GM12878 (cell line): Measurements from ENCODE around the gene PGC. TPM values are rescaled to one million over a fixed set of nuclear protein-coding genes. Genes with fewer than 3 reads are reported as not detected.

ENCODE experiments used
- BCL11A ChIP-seq: IDR thresholded peaks from 2 replicates; pipeline ENCODE4 v1.6.1; 2011; ENCODE audit warnings: low read depth, low read length
- CEBPB ChIP-seq, 2 experiments: fragments of 150-350 bp in 1 of 2; IDR thresholded peaks; 2 replicates each; pipeline ENCODE4 v1.6.1; 2012 to 2014; ENCODE audit warnings: low read depth in 2 of 2, low read length in 2 of 2, borderline replicate concordance in 1 of 2, inconsistent platforms in 1 of 2
- CHD4 ChIP-seq: fragments of 200-600 bp; sonication (generic); IDR thresholded peaks from 2 replicates; pipeline ENCODE4 v1.6.1; 2016; ENCODE audit warnings: mild to moderate bottlenecking
- EED ChIP-seq: sonication (generic); IDR thresholded peaks from 2 replicates; pipeline ENCODE4 v1.6.1; 2016; ENCODE audit warnings: antibody characterized with exemption, low read depth
- ETV6 ChIP-seq, 2 experiments: fragments of 450-650 bp in 1 of 2; IDR thresholded peaks in 1 of 2; conservative IDR thresholded peaks in 1 of 2; 2 replicates each; pipeline ENCODE4 v1.6.1; 2014; ENCODE audit warnings: antibody characterized with exemption in 1 of 2, borderline replicate concordance in 1 of 2, low read depth in 1 of 2, mild to moderate bottlenecking in 1 of 2, moderate library complexity in 1 of 2
- HDAC6 ChIP-seq: fragments of 200-600 bp; sonication (generic); IDR thresholded peaks from one replicate; pipeline ENCODE4 v1.8.0; 2017; ENCODE audit warnings: antibody characterized with exemption; ENCODE audit not compliant: unreplicated experiment
- IRF4 ChIP-seq: IDR thresholded peaks from 2 replicates; pipeline ENCODE4 v1.6.1; 2011; ENCODE audit warnings: low read depth, low read length
- KLF5 ChIP-seq: fragments of 450-650 bp; IDR thresholded peaks from 2 replicates; pipeline ENCODE4 v1.6.1; 2014; ENCODE audit warnings: mild to moderate bottlenecking; ENCODE audit not compliant: partially characterized antibody
- MXI1 ChIP-seq: fragments of 150-350 bp; IDR thresholded peaks from 2 replicates; pipeline ENCODE4 v1.6.1; 2011; ENCODE audit warnings: low read depth, mild to moderate bottlenecking, inconsistent platforms, low read length, improper control_type of control experiment
- MYC ChIP-seq: IDR thresholded peaks from 2 replicates; pipeline ENCODE4 v1.6.1; 2011; ENCODE audit warnings: mild to moderate bottlenecking, low read length, moderate library complexity, inconsistent platforms; ENCODE audit not compliant: insufficient read depth, insufficient replicate concordance, insufficient read length, severe bottlenecking
- STAT1 ChIP-seq: fragments of 450-650 bp; conservative IDR thresholded peaks from 2 replicates; pipeline ENCODE4 v1.6.1; 2014; ENCODE audit warnings: antibody characterized with exemption, mild to moderate bottlenecking
- WRNIP1 ChIP-seq: IDR thresholded peaks from 2 replicates; pipeline ENCODE4 v1.6.1; 2011; ENCODE audit warnings: low read depth, low read length, improper control_type of control experiment, borderline replicate concordance
- YBX1 ChIP-seq: fragments of 450-650 bp; IDR thresholded peaks from 2 replicates; pipeline ENCODE4 v1.6.1; 2016; ENCODE audit warnings: antibody characterized with exemption
- ZNF207 ChIP-seq: fragments of 450-650 bp; IDR thresholded peaks from 2 replicates; pipeline ENCODE4 v1.6.1; 2014; ENCODE audit warnings: antibody characterized with exemption, mild to moderate bottlenecking, borderline replicate concordance
- ZNF217 ChIP-seq: fragments of 450-650 bp; IDR thresholded peaks from 2 replicates; pipeline ENCODE4 v1.6.1; 2017; ENCODE audit warnings: antibody characterized with exemption, mild to moderate bottlenecking
- ZNF274 ChIP-seq: IDR thresholded peaks from one replicate; pipeline ENCODE4 v1.8.0; 2011; ENCODE audit not compliant: insufficient read length, insufficient read depth
- ZNF622 ChIP-seq: fragments of 450-650 bp; IDR thresholded peaks from 2 replicates; pipeline ENCODE4 v1.6.1; 2017; ENCODE audit warnings: mild to moderate bottlenecking, inconsistent platforms
- polyA plus RNA-seq, 11 experiments: library from polyadenylated mRNA; depleted of rRNA in 4 of 11; unstranded in 6 of 11; stranded (reverse) in 5 of 11; fragments of >200 nt; fragmentation: Nextera tagmentation in 4 of 11; fragmentation: Illumina TruSeq in 1 of 11; extraction: Ambion mirVana in 4 of 11; extraction: Trizol in 1 of 11; gene quantifications; 1 replicate in 1 of 11; 2 replicates in 10 of 11; pipeline versions ENCODE4 v1.2.1 to v1.2.3, GENCODE V29; 2011 to 2016; ENCODE audit warnings: inconsistent platforms in 2 of 11, missing spikeins in 2 of 11, low read depth in 1 of 11
- total RNA-seq, 4 experiments: library from RNA; depleted of rRNA in 3 of 4; stranded (reverse); fragments of >200 nt in 3 of 4; fragmentation: Illumina TruSeq in 1 of 4; extraction: Trizol in 1 of 4; gene quantifications; 2 replicates each; pipeline versions ENCODE4 v1.2.1 to v1.2.3, GENCODE V29; 2013 to 2021
- TF ChIP-seq, protein P1 (sequence below): fragments of 450-650 bp; formaldehyde crosslinking; IDR thresholded peaks from 2 replicates; pipeline ENCODE4 v1.4.0; 2022; ENCODE audit warnings: mild to moderate bottlenecking, moderate library complexity
- TF ChIP-seq, protein P2 (sequence below): IDR thresholded peaks from 2 replicates; pipeline ENCODE4 v1.6.1; 2011; ENCODE audit warnings: borderline replicate concordance, low read depth, mild to moderate bottlenecking, moderate library complexity, mixed read lengths, low read length; ENCODE audit not compliant: insufficient read depth; ENCODE audit errors: extremely low read length
- TF ChIP-seq, protein P3 (sequence below): IDR thresholded peaks from 2 replicates; pipeline ENCODE4 v1.6.1; 2012; ENCODE audit warnings: low read depth, low read length, improper control_type of control experiment
- TF ChIP-seq, protein P4 (sequence below): IDR thresholded peaks from 2 replicates; pipeline ENCODE4 v1.6.1; 2011; ENCODE audit warnings: low read depth, low read length, improper control_type of control experiment, borderline replicate concordance
- TF ChIP-seq, protein P5 (sequence below): fragments of 450-650 bp; formaldehyde crosslinking; IDR thresholded peaks from 2 replicates; pipeline ENCODE4 v1.5.0; 2022; ENCODE audit warnings: mild to moderate bottlenecking, missing genetic modification characterization

The PGC gene
- total and polyA plus RNA-seq, 10 of the 15 experiments (the other 5 are each of a cell fraction or from before 2014, with no cell fraction given): 0.26 TPM; not detected in 9

DNA sequence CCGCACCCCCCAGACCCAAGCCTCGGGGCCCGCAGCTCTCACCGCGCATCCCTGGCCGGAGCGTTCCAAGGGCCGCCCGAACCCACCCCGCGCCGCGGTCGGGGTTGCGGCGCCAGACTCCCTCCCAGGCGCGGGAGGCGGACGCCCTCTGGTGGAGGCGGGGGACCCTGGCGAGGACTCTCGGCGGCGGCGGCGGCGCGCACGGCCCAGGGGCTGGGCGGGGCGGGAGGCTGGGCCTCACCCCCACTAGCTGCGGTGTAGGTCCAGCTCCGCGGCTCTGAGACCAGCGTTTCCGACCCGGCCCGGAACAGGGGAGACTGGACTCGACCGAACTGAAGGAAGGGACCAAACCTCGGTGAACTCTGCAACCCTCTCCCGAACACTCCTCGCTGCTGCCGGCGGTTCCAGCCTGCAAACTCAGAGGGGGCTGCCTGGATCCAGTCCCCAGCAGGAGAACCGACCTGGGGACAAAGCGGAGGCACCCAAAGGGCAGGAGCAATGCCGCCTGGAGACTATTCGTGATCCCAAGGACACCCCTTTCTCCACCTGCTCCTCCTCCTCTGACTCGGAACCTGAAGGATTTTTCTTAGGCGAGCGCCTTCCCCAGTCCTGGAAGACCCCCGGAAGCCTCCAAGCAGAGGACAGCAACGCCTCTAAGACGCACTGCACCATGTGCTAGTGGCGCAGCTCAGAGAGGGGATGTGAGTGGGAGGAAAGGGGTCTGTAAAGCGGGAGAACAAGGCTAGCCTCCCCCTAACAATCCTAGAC, 39.4 kb upstream of the PGC start (continued):
- TF ChIP-seq STAT1 (no peak), WRNIP1 (no peak), ZNF274 (no peak), CEBPB (IDR thresholded peaks at IDR 0.05; ENCODE audit: borderline replicate concordance in 1 of 2, low read depth in 2 of 2, low read length in 2 of 2) (no peak), KLF5 (no peak), ZNF217 (no peak), MXI1 (peak; percentile 58), CHD4 (no peak), MYC (no peak), EED (no peak), IRF4 (no peak), ETV6 (conservative IDR thresholded peaks at IDR 0.05 in 1 of 2, IDR thresholded peaks at IDR 0.05 in 1 of 2; ENCODE audit: borderline replicate concordance in 1 of 2, low read depth in 1 of 2) (no peak), ZNF207 (no peak), BCL11A (no peak), HDAC6 (no peak), ZNF622 (no peak), YBX1 (no peak)
- TF ChIP-seq, protein P1, sequence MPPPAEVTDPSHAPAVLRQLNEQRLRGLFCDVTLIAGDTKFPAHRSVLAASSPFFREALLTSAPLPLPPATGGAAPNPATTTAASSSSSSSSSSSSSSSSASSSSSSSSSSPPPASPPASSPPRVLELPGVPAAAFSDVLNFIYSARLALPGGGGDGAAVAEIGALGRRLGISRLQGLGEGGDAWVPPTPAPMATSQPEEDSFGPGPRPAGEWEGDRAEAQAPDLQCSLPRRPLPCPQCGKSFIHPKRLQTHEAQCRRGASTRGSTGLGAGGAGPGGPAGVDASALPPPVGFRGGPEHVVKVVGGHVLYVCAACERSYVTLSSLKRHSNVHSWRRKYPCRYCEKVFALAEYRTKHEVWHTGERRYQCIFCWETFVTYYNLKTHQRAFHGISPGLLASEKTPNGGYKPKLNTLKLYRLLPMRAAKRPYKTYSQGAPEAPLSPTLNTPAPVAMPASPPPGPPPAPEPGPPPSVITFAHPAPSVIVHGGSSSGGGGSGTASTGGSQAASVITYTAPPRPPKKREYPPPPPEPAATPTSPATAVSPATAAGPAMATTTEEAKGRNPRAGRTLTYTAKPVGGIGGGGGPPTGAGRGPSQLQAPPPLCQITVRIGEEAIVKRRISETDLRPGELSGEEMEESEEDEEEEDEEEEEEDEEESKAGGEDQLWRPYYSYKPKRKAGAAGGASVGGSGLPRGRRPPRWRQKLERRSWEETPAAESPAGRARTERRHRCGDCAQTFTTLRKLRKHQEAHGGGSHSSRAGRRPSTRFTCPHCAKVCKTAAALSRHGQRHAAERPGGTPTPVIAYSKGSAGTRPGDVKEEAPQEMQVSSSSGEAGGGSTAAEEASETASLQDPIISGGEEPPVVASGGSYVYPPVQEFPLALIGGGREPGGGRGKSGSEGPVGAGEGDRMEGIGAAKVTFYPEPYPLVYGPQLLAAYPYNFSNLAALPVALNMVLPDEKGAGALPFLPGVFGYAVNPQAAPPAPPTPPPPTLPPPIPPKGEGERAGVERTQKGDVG: no peak
- TF ChIP-seq, protein P2, sequence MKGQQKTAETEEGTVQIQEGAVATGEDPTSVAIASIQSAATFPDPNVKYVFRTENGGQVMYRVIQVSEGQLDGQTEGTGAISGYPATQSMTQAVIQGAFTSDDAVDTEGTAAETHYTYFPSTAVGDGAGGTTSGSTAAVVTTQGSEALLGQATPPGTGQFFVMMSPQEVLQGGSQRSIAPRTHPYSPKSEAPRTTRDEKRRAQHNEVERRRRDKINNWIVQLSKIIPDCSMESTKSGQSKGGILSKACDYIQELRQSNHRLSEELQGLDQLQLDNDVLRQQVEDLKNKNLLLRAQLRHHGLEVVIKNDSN: no peak
- TF ChIP-seq, protein P3, sequence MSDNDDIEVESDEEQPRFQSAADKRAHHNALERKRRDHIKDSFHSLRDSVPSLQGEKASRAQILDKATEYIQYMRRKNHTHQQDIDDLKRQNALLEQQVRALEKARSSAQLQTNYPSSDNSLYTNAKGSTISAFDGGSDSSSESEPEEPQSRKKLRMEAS: no peak
- TF ChIP-seq, protein P4, sequence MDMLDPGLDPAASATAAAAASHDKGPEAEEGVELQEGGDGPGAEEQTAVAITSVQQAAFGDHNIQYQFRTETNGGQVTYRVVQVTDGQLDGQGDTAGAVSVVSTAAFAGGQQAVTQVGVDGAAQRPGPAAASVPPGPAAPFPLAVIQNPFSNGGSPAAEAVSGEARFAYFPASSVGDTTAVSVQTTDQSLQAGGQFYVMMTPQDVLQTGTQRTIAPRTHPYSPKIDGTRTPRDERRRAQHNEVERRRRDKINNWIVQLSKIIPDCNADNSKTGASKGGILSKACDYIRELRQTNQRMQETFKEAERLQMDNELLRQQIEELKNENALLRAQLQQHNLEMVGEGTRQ: no peak
- TF ChIP-seq, protein P5, sequence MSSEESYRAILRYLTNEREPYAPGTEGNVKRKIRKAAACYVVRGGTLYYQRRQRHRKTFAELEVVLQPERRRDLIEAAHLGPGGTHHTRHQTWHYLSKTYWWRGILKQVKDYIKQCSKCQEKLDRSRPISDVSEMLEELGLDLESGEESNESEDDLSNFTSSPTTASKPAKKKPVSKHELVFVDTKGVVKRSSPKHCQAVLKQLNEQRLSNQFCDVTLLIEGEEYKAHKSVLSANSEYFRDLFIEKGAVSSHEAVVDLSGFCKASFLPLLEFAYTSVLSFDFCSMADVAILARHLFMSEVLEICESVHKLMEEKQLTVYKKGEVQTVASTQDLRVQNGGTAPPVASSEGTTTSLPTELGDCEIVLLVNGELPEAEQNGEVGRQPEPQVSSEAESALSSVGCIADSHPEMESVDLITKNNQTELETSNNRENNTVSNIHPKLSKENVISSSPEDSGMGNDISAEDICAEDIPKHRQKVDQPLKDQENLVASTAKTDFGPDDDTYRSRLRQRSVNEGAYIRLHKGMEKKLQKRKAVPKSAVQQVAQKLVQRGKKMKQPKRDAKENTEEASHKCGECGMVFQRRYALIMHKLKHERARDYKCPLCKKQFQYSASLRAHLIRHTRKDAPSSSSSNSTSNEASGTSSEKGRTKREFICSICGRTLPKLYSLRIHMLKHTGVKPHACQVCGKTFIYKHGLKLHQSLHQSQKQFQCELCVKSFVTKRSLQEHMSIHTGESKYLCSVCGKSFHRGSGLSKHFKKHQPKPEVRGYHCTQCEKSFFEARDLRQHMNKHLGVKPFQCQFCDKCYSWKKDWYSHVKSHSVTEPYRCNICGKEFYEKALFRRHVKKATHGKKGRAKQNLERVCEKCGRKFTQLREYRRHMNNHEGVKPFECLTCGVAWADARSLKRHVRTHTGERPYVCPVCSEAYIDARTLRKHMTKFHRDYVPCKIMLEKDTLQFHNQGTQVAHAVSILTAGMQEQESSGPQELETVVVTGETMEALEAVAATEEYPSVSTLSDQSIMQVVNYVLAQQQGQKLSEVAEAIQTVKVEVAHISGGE (CRISPR knock-in tag): no peak
